Pulmonary artery endothelial cell (primary cell): ENCODE results near the gene BLID. TPM values are rescaled to one million over a fixed set of nuclear protein-coding genes. Genes with fewer than 3 reads are reported as not detected.

ENCODE experiments used
- DNase-seq: peaks from one replicate; pipeline ENCODE4 v3.0.0-alpha.2; 2011; ENCODE audit warnings: low read depth, low spot score
- total RNA-seq: library from RNA; depleted of rRNA; stranded (reverse); fragments of >200 nt; gene quantifications from 2 replicates; pipeline ENCODE4 v1.2.3, GENCODE V29; 2014

BLID gene
- total RNA-seq, 1 donor from 2014 or later: 2.6 TPM

- DNase-seq: no peak
Measured at GRCh38 chr11:122081073-122081472, 34.9 kb downstream of the BLID start.

- DNase-seq: no peak
Measured at GRCh38 chr11:122077459-122077858, 38.6 kb downstream of the BLID start.

GRCh38 chr11:122076512-122077120 is 39.4 kb downstream of the BLID start:
- DNase-seq: no peak

- no peak for DNase-seq
Measured at GRCh38 chr11:122075016-122075415, 41.0 kb downstream of the BLID start.

- DNase-seq: no peak
Measured at GRCh38 chr11:122074022-122074421, 42.0 kb downstream of the BLID start.

- no peak for DNase-seq
Measured at GRCh38 chr11:122071709-122072202, 44.3 kb downstream of the BLID start.

- peak; percentile 85 for DNase-seq
Measured at GRCh38 chr11:122069707-122070360, 46.2 kb downstream of the BLID start.

GRCh38 chr11:122068837-122069236 is 47.2 kb downstream of the BLID start:
- no peak for DNase-seq

- no peak for DNase-seq
Measured at GRCh38 chr11:122068141-122068540, 47.9 kb downstream of the BLID start.
